Measurements from ENCODE around the gene MRPL24. TPM values are rescaled to one million over a fixed set of nuclear protein-coding genes. Genes with fewer than 3 reads are reported as not detected.
A peak's percentile ranks its signal among the peaks of the same experiment; 100 is the strongest.

The MRPL24 gene
- total and polyA plus RNA-seq, 9 of the 15 experiments (the other 6 are each of a cell fraction or from before 2014, with no cell fraction given) = 74.3 to 267 (median 113) TPM

- TF ChIP-seq ZBTB26 (CRISPR knock-in tag; IDR thresholded peaks at IDR 0.05) = no peak
- no peak for TF ChIP-seq PCBP2 (IDR thresholded peaks at IDR 0.05; ENCODE audit: low read depth, low read length, poor library complexity, severe bottlenecking)
- TF ChIP-seq ZNF644 (tag; IDR thresholded peaks at IDR 0.05; ENCODE audit: low read depth) = peak; percentile 37; the same call in 1 of the 2 replicates
- TF ChIP-seq, protein P1, sequence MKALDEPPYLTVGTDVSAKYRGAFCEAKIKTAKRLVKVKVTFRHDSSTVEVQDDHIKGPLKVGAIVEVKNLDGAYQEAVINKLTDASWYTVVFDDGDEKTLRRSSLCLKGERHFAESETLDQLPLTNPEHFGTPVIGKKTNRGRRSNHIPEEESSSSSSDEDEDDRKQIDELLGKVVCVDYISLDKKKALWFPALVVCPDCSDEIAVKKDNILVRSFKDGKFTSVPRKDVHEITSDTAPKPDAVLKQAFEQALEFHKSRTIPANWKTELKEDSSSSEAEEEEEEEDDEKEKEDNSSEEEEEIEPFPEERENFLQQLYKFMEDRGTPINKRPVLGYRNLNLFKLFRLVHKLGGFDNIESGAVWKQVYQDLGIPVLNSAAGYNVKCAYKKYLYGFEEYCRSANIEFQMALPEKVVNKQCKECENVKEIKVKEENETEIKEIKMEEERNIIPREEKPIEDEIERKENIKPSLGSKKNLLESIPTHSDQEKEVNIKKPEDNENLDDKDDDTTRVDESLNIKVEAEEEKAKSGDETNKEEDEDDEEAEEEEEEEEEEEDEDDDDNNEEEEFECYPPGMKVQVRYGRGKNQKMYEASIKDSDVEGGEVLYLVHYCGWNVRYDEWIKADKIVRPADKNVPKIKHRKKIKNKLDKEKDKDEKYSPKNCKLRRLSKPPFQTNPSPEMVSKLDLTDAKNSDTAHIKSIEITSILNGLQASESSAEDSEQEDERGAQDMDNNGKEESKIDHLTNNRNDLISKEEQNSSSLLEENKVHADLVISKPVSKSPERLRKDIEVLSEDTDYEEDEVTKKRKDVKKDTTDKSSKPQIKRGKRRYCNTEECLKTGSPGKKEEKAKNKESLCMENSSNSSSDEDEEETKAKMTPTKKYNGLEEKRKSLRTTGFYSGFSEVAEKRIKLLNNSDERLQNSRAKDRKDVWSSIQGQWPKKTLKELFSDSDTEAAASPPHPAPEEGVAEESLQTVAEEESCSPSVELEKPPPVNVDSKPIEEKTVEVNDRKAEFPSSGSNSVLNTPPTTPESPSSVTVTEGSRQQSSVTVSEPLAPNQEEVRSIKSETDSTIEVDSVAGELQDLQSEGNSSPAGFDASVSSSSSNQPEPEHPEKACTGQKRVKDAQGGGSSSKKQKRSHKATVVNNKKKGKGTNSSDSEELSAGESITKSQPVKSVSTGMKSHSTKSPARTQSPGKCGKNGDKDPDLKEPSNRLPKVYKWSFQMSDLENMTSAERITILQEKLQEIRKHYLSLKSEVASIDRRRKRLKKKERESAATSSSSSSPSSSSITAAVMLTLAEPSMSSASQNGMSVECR (CRISPR knock-in tag; IDR thresholded peaks at IDR 0.05) = peak; percentile 61; the same call in 1 of the 2 replicates
- TF ChIP-seq, protein P2, sequence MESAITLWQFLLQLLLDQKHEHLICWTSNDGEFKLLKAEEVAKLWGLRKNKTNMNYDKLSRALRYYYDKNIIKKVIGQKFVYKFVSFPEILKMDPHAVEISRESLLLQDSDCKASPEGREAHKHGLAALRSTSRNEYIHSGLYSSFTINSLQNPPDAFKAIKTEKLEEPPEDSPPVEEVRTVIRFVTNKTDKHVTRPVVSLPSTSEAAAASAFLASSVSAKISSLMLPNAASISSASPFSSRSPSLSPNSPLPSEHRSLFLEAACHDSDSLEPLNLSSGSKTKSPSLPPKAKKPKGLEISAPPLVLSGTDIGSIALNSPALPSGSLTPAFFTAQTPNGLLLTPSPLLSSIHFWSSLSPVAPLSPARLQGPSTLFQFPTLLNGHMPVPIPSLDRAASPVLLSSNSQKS (CRISPR knock-in tag; IDR thresholded peaks at IDR 0.05) = no peak
- no peak for TF ChIP-seq MLLT1 (IDR thresholded peaks at IDR 0.05)
- no peak for TF ChIP-seq NEUROD1 (IDR thresholded peaks at IDR 0.05; ENCODE audit: borderline replicate concordance, low read depth, low read length, partially characterized antibody)
- TF ChIP-seq PHF8 (IDR thresholded peaks at IDR 0.05; ENCODE audit: borderline replicate concordance, low read length) = peak; percentile 44; the same call in 1 of the 2 replicates
Observed at GRCh38 chr1:156746728-156747631, 6.1 kb upstream of the MRPL24 start (continued).
